AG09309 (cell line): ENCODE data around the gene POP4.

Experiments used
- DNase-seq: peaks from one replicate; pipeline ENCODE4 v3.0.0-alpha.2; 2010; ENCODE audit warnings: low read depth
- H3K4me3 ChIP-seq: 2 replicates; pipeline ENCODE4 v1.5.1; 2011; ENCODE audit warnings: mild to moderate bottlenecking, low read depth, low read length, moderate library complexity; ENCODE audit not compliant: control insufficient read depth
- TF ChIP-seq, protein P1 (sequence below): IDR thresholded peaks from 2 replicates; pipeline ENCODE4 v1.5.1; 2011; ENCODE audit warnings: mild to moderate bottlenecking, low read depth, low read length, inconsistent platforms; ENCODE audit not compliant: insufficient read depth, control insufficient read depth; ENCODE audit errors: missing control alignments

POP4 gene

GRCh38 chr19:29577649-29577963, 28.5 kb upstream of the POP4 start:
- no peak overlapping the region for H3K4me3 ChIP-seq
- DNase-seq: no peak
- TF ChIP-seq, protein P1, sequence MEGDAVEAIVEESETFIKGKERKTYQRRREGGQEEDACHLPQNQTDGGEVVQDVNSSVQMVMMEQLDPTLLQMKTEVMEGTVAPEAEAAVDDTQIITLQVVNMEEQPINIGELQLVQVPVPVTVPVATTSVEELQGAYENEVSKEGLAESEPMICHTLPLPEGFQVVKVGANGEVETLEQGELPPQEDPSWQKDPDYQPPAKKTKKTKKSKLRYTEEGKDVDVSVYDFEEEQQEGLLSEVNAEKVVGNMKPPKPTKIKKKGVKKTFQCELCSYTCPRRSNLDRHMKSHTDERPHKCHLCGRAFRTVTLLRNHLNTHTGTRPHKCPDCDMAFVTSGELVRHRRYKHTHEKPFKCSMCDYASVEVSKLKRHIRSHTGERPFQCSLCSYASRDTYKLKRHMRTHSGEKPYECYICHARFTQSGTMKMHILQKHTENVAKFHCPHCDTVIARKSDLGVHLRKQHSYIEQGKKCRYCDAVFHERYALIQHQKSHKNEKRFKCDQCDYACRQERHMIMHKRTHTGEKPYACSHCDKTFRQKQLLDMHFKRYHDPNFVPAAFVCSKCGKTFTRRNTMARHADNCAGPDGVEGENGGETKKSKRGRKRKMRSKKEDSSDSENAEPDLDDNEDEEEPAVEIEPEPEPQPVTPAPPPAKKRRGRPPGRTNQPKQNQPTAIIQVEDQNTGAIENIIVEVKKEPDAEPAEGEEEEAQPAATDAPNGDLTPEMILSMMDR: no peak

GRCh38 chr19:29578349-29578748, 27.7 kb upstream of the POP4 start:
- H3K4me3 ChIP-seq: no peak overlapping the region
- TF ChIP-seq, protein P1: no peak
- no peak for DNase-seq

GRCh38 chr19:29579308-29579910, 26.7 kb upstream of the POP4 start:
- H3K4me3 ChIP-seq: no peak overlapping the region
- no peak for DNase-seq
- TF ChIP-seq, protein P1: no peak

- H3K4me3 ChIP-seq: no peak overlapping the region
- no peak for DNase-seq
- TF ChIP-seq, protein P1: no peak
These were observed 24.7 kb upstream of the POP4 start for GRCh38 chr19:29581398-29581797.

GRCh38 chr19:29583196-29583999, 22.7 kb upstream of the POP4 start:
- H3K4me3 ChIP-seq: no peak overlapping the region
- DNase-seq: no peak
- TF ChIP-seq, protein P1: no peak

DNA sequence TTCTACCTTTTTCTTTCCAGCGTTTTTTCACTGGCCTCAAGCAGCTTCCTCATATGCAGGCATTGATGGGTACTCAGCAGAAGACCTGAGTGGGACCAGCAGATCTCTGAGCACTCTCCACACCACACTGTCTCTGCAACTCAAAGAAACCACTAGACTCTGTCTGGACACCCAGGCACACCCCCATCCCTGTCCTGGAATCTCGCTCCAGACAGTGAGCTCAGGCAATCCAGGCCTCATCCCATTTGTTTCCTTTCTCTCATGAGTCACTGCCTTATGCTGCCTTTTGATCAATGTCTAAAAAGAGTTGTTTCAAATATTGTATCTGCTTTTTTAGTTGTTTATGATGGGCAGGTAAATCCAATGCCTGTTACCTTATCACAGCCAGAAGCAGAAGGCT, 19.7 kb upstream of the POP4 start:
- DNase-seq: no peak
- TF ChIP-seq, protein P1: no peak
- H3K4me3 ChIP-seq: no peak overlapping the region

GRCh38 chr19:29587059-29587458, 19.0 kb upstream of the POP4 start:
- TF ChIP-seq, protein P1: no peak
- H3K4me3 ChIP-seq: no peak overlapping the region
- no peak for DNase-seq
